ENCODE measurements around the gene MAP3K20. TPM values are rescaled to one million over a fixed set of nuclear protein-coding genes. Genes with fewer than 3 reads are reported as not detected.
A peak's percentile ranks its signal among the peaks of the same experiment; 100 is the strongest.

Gene MAP3K20
- total RNA-seq, 3 donors from 2014 or later = 8.8 to 238 (median 30.5) TPM

GRCh38 chr2:173059971-173060461 lies 15.6 kb upstream of the MAP3K20 start:
- Histone ChIP-seq H3K9me3 (no peaks in the 10 kb centered on the region), H3K4me1 (ENCODE audit: low read depth) (no peaks in the 10 kb centered on the region), H3K36me3 (ENCODE audit: low read depth) (no peaks in the 10 kb centered on the region), H3K4me3 (no peak overlapping the region)
- intact Hi-C loops (cut with DNase I, micrococcal nuclease) = no loop called here
- TF ChIP-seq, protein P1, sequence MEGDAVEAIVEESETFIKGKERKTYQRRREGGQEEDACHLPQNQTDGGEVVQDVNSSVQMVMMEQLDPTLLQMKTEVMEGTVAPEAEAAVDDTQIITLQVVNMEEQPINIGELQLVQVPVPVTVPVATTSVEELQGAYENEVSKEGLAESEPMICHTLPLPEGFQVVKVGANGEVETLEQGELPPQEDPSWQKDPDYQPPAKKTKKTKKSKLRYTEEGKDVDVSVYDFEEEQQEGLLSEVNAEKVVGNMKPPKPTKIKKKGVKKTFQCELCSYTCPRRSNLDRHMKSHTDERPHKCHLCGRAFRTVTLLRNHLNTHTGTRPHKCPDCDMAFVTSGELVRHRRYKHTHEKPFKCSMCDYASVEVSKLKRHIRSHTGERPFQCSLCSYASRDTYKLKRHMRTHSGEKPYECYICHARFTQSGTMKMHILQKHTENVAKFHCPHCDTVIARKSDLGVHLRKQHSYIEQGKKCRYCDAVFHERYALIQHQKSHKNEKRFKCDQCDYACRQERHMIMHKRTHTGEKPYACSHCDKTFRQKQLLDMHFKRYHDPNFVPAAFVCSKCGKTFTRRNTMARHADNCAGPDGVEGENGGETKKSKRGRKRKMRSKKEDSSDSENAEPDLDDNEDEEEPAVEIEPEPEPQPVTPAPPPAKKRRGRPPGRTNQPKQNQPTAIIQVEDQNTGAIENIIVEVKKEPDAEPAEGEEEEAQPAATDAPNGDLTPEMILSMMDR (IDR thresholded peaks at IDR 0.05) = no peak
- ATAC-seq (no peak), DNase-seq (no peak)

- ATAC-seq (no peak), DNase-seq (no peak)
- Histone ChIP-seq H3K9me3 (no peaks in the 10 kb centered on the region), H3K4me1 (ENCODE audit: low read depth) (no peaks in the 10 kb centered on the region), H3K4me3 (no peak overlapping the region), H3K36me3 (ENCODE audit: low read depth) (no peaks in the 10 kb centered on the region)
- intact Hi-C loops (cut with DNase I, micrococcal nuclease) = no loop called here
- TF ChIP-seq, protein P1 (IDR thresholded peaks at IDR 0.05) = no peak
Measured at GRCh38 chr2:173062801-173063200, 12.8 kb upstream of the MAP3K20 start.

DNA sequence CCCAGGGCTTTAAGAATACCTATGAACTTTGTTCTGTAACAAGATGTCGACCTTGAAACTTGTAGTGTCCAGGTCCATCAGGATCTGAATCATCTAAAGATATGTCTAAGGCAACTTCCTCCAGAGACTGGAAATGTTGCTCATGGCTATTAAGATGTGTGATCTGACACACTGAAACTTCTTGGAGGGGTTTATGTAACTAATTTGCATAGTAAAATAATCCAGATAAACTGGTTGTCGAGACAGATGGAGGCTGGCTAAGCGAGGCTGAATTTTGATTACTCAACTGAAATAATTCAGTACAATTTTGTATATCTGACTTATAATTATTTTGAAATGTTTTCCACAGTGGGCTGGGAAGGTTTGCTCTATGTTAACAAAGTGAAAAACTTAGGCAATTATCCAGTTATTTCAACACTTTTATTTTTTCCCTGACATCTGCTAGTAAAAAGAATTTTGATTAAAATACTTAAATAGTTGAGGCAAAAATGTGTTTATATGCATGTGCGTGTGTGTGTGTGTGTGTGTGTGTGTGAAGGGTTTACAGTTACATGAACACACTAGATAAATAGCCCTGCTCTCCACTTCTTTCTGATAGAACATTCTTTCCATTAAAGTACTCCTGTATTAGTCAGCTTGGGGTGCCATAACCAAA lies 11.4 kb upstream of the MAP3K20 start:
- intact Hi-C loops (cut with DNase I, micrococcal nuclease) = no loop called here
- TF ChIP-seq, protein P1 (IDR thresholded peaks at IDR 0.05) = no peak
- Histone ChIP-seq H3K4me3 (no peak overlapping the region), H3K36me3 (ENCODE audit: low read depth) (no peaks in the 10 kb centered on the region), H3K4me1 (ENCODE audit: low read depth) (no peaks in the 10 kb centered on the region), H3K9me3 (no peaks in the 10 kb centered on the region)
- ATAC-seq (no peak), DNase-seq (no peak)

GRCh38 chr2:173066887-173067676 lies 8.6 kb upstream of the MAP3K20 start:
- DNase-seq (no peak), ATAC-seq (no peak)
- Histone ChIP-seq H3K4me3 (no peak overlapping the region), H3K4me1 (ENCODE audit: low read depth) (no peaks in the 10 kb centered on the region), H3K9me3 (no peaks in the 10 kb centered on the region), H3K36me3 (ENCODE audit: low read depth) (no peaks in the 10 kb centered on the region)
- TF ChIP-seq, protein P1 (IDR thresholded peaks at IDR 0.05) = no peak
- intact Hi-C loops (cut with DNase I, micrococcal nuclease) = no loop called here

- ATAC-seq (no peak), DNase-seq (peak in 1 of 3 donors; percentile 7)
- Histone ChIP-seq H3K4me3 (peak overlapping the region; percentile 58), H3K36me3 (ENCODE audit: low read depth) (no peaks in the 10 kb centered on the region), H3K4me1 (ENCODE audit: low read depth) (peaks cover 7% of the 10 kb centered on the region), H3K9me3 (no peaks in the 10 kb centered on the region)
- intact Hi-C loops (cut with DNase I, micrococcal nuclease) = no loop called here
- TF ChIP-seq, protein P1 (IDR thresholded peaks at IDR 0.05) = no peak
Measured at GRCh38 chr2:173075056-173075780, 428 bp upstream of the MAP3K20 start.
